DMS 273 treated with DMSO at 0.1 percent for 48 hours (cell line): ENCODE data around the gene GUCD1.

Experiments used
- DNase-seq: peaks from one replicate; lab custom pipeline; 2025; lab: John Stamatoyannopoulos, UW

GUCD1 gene

GRCh38 chr22:24503137-24503842 is 51.6 kb downstream of the GUCD1 start:
- DNase-seq: no peak

GRCh38 chr22:24502541-24502940 is 52.4 kb downstream of the GUCD1 start:
- no peak for DNase-seq

- DNase-seq: no peak
Observed at GRCh38 chr22:24502034-24502433, 52.9 kb downstream of the GUCD1 start.

GRCh38 chr22:24501301-24502005 is 53.5 kb downstream of the GUCD1 start:
- DNase-seq: no peak

GRCh38 chr22:24500277-24500820 is 54.6 kb downstream of the GUCD1 start:
- DNase-seq: peak; percentile 23

GRCh38 chr22:24499706-24500276 is 55.1 kb downstream of the GUCD1 start:
- no peak for DNase-seq

- DNase-seq: no peak
Observed at GRCh38 chr22:24498824-24499223, 56.1 kb downstream of the GUCD1 start.

- no peak for DNase-seq
Observed at GRCh38 chr22:24497841-24498258, 57.1 kb downstream of the GUCD1 start.

- no peak for DNase-seq
Observed at GRCh38 chr22:24496661-24497060, 58.3 kb downstream of the GUCD1 start.

GRCh38 chr22:24496234-24496633 is 58.7 kb downstream of the GUCD1 start:
- DNase-seq: no peak

GRCh38 chr22:24495365-24495675 is 59.6 kb downstream of the GUCD1 start:
- no peak for DNase-seq

- DNase-seq: no peak
Observed at GRCh38 chr22:24494528-24495364, 60.2 kb downstream of the GUCD1 start, which contains the start of gene UPB1. Gene UPB1 (plus strand): TSS chr22:24495332. CDS start chr22:24495404, 72 bp downstream.

GRCh38 chr22:24494167-24494527 is 60.8 kb downstream of the GUCD1 start:
- DNase-seq: no peak

GRCh38 chr22:24492391-24492790 is 62.5 kb downstream of the GUCD1 start:
- DNase-seq: no peak
